Glutamatergic neuron (in vitro differentiated cells): ENCODE data around the gene SAMD14. TPM values are rescaled to one million over a fixed set of nuclear protein-coding genes. Genes with fewer than 3 reads are reported as not detected.

ENCODE experiments used
- DNase-seq: peaks from one replicate; pipeline ENCODE4 v3.0.0; 2022
- H3K27ac Mint-ChIP-seq: one replicate; pipeline ENCODE4 v1.8.0; 2020; ENCODE audit warnings: mild to moderate bottlenecking, mixed read lengths, inconsistent platforms; ENCODE audit not compliant: unreplicated experiment
- H3K27me3 Mint-ChIP-seq: one replicate; pipeline ENCODE4 v1.8.0; 2020; ENCODE audit warnings: mild to moderate bottlenecking, moderate library complexity, mixed read lengths, inconsistent platforms; ENCODE audit not compliant: unreplicated experiment
- H3K36me3 Mint-ChIP-seq: one replicate; pipeline ENCODE4 v1.8.0; 2020; ENCODE audit warnings: mild to moderate bottlenecking, mixed read lengths, inconsistent platforms; ENCODE audit not compliant: unreplicated experiment
- H3K4me1 Mint-ChIP-seq: one replicate; pipeline ENCODE4 v1.8.0; 2020; ENCODE audit warnings: mild to moderate bottlenecking, low read depth, mixed read lengths, inconsistent platforms; ENCODE audit not compliant: unreplicated experiment
- H3K4me3 Mint-ChIP-seq: one replicate; pipeline ENCODE4 v1.8.0; 2020; ENCODE audit warnings: mild to moderate bottlenecking, mixed read lengths, inconsistent platforms; ENCODE audit not compliant: unreplicated experiment
- H3K9me3 Mint-ChIP-seq: one replicate; pipeline ENCODE4 v1.8.0; 2020; ENCODE audit warnings: mild to moderate bottlenecking, moderate library complexity, mixed read lengths, inconsistent platforms; ENCODE audit not compliant: unreplicated experiment
- long read RNA-seq: library from polyadenylated mRNA; unstranded; transcript quantifications from one replicate; pipeline ENCODE4 v2.0.0, GENCODE V29; 2020; ENCODE audit not compliant: unreplicated experiment
- total RNA-seq: library from RNA; stranded (reverse); fragmentation: NEBNext Ultra II Directional; extraction: Animal tissue kit (Norgen Biotek cat#: 25700); gene quantifications from one replicate; pipeline ENCODE4 v1.2.1, GENCODE V29; 2021; ENCODE audit not compliant: unreplicated experiment
- TF ChIP-seq, protein P1 (sequence below): fragments of 200-600 bp; sonication (generic); IDR thresholded peaks from one replicate; pipeline ENCODE4 v1.5.0; 2021; ENCODE audit not compliant: partially characterized antibody, unreplicated experiment

SAMD14 gene
- 95.0 TPM for total RNA-seq
- long read RNA-seq, partial matches to known transcripts = 1 of 3 reads
- long read RNA-seq, other reads (novel, unspliced or antisense) = 1 of 3 reads

DNA sequence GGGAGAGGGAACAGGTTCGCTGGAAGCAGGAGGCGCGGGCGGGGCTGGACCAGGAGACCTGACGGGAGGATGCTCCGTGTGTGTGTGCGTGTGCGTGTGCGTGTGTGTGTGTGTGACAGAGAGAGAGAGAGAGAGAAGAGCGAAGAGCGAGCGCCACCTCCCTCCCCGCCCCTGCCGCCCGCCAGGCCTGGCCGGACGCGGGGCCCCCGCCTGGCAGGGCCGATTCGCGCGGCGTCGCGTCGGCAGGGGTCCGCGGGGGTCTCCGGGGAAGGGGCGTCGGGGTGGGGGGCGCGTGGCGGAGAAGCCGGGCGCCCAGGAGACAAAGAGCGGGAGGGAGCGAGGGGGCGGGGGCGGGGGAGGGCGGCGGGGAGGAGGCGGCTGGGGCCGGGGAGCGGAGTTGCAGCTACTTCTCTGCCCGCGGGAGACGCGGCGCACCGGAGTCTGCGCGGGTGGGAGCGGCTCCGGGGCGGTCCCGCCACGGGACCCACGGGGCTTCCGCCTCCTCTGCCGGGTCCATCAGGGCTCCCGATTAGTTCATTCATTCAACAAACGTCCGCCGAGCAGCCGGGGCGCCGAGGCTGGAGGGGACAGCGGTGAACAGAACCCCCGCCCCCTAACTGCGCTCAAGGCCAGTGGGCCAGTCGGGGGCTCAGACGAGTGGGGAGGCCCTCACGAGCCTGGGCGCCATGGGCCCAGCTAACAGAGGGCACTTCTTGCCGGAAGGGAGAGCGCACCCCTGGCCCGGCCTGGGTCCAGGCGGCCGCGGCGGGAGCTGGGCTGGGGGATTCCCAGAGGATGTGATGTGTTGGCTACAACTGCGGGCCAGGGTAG is at the start of gene SAMD14:
SAMD14 (minus strand) TSS at position 433 of the 831 bp plus-strand sequence. CDS start 5,201 bp downstream, outside the sequence.
- Mint-ChIP-seq H3K27me3 (peaks cover 22% of the 10 kb centered on the region), H3K27ac (peak within 1 kb of the TSS; percentile 99), H3K36me3 (no peaks in the 10 kb centered on the region), H3K4me1 (peaks cover 27% of the 10 kb centered on the region), H3K9me3 (peaks cover 13% of the 10 kb centered on the region), H3K4me3 (peak within 1 kb of the TSS; percentile 100)
- TF ChIP-seq, protein P1, sequence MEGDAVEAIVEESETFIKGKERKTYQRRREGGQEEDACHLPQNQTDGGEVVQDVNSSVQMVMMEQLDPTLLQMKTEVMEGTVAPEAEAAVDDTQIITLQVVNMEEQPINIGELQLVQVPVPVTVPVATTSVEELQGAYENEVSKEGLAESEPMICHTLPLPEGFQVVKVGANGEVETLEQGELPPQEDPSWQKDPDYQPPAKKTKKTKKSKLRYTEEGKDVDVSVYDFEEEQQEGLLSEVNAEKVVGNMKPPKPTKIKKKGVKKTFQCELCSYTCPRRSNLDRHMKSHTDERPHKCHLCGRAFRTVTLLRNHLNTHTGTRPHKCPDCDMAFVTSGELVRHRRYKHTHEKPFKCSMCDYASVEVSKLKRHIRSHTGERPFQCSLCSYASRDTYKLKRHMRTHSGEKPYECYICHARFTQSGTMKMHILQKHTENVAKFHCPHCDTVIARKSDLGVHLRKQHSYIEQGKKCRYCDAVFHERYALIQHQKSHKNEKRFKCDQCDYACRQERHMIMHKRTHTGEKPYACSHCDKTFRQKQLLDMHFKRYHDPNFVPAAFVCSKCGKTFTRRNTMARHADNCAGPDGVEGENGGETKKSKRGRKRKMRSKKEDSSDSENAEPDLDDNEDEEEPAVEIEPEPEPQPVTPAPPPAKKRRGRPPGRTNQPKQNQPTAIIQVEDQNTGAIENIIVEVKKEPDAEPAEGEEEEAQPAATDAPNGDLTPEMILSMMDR = no peak
- peak; percentile 82 for DNase-seq

DNA sequence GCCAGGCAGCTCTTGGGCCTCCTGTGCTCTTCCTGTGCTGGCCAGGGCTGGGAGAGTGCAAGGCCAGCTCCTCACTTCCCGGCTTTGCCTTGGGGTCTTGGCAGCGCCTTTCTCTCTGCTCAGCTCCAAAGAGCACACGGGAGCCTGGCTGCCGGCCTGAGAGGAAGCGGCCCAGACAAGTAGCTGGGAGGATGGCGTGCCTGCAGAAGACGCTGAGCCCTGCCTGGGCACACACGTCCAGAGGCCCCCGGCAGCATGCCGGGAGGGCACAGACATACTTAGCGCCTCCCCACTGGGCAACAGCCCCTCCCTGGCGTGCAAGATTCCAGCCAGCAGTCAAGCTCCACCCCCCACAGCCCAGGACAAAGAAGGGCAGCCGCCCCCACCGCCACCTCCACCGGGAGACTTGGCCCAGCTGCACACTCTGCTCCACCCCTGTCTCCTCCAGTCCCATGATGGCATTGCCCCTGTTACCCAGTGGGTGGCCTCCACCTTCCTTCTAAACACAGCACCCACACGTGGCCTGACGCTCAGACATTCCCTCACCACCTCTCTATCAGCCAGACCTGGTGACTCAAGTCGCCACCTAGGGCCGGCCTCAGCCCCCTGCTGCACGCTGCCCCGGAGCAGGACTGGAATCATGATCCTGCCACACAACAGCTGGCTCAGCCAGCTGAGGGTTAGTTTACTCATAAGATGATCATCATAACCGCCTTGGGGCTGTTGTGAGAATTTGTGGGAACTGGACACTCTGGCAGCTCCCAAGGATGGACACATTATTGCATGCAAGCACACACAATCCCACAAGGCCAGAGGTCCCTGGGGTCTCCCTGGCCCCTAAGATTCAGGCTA is 48.2 kb upstream of the SAMD14 start:
- H3K27me3 Mint-ChIP-seq = peaks cover 8% of the 10 kb centered on the region
- DNase-seq = peak; percentile 73
- TF ChIP-seq, protein P1 = no peak
- H3K9me3 Mint-ChIP-seq = peaks cover 7% of the 10 kb centered on the region
- peak overlapping the region; percentile 81 for H3K27ac Mint-ChIP-seq
- H3K4me3 Mint-ChIP-seq = peak overlapping the region; percentile 78
- H3K4me1 Mint-ChIP-seq = peaks cover 32% of the 10 kb centered on the region
- H3K36me3 Mint-ChIP-seq = no peaks in the 10 kb centered on the region

DNA sequence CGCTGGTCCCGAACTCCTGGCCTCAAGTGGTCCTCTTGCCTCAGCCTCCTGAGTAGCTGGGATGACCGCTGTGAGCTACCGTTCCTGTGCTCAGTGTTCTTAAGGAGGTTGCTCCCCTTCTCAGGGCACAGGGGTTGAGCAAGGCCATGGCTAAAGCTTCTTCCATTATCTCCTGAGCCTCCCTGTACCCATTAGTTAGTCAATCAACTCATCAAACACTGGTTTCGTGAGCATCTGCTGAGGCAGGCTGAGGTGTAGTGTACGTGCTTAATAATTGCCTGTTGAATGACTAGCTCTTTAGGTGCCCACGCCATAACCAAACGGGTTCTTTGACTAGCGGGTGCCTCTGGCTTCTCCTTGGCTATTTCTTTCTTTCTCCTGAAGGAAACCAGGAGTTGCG is 47.5 kb upstream of the SAMD14 start:
- Mint-ChIP-seq H3K4me3 (no peak overlapping the region), H3K27me3 (peaks cover 8% of the 10 kb centered on the region), H3K4me1 (peaks cover 35% of the 10 kb centered on the region), H3K36me3 (no peaks in the 10 kb centered on the region), H3K27ac (no peak overlapping the region), H3K9me3 (peaks cover 8% of the 10 kb centered on the region)
- DNase-seq = no peak
- TF ChIP-seq, protein P1 = no peak

DNA sequence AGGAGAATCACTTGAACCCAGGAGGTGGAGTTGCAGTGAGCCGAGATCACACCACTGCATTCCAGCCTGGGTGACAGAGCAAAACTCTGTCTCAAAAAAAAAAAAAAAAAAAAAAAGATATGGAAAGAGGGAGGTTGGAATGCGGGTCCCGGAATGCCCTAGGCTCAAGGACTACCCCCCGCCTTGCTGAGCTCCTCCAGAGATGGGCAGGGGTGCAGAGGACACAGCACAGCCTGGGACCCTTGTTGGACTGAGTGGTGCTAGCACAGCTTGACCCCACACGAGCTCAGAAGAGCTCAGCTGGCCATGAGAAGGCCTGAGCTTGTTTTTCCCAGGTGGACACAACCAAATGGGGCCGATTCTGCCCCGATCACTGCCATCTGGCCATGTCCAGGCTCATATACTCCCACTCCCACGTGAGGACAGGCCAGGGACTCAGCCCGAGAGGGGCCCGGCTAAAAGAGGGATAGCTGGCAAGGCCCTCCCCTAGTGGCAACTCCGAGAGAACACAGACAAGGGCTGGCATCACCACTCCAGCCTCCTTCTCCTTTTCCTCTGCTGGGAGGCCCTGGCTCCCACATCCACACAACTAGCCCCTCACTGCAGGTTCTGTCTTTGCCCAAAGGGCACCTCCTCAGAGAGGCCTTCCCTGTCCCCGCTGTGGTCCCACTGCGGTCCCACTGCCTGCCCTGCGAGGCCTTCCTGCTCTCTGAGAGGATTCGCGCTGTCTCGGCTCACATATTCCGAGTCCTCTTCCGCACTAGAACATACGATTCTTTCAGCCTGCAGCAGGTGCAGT is 46.8 kb upstream of the SAMD14 start:
- Mint-ChIP-seq H3K36me3 (no peaks in the 10 kb centered on the region), H3K4me3 (no peak overlapping the region), H3K27me3 (peaks cover 9% of the 10 kb centered on the region), H3K27ac (peak overlapping the region; percentile 66), H3K9me3 (peaks cover 11% of the 10 kb centered on the region), H3K4me1 (peaks cover 38% of the 10 kb centered on the region)
- DNase-seq = peak; percentile 15
- TF ChIP-seq, protein P1 = no peak
